ENCODE results near the gene TRIM32.
"Not testable (repeated sequence)": the region's sequence is repeated elsewhere in the genome, so short reads cannot be mapped to it uniquely, and the experiment has no call there.

Gene TRIM32

GRCh38 chr9:116687754-116688135 is 640 bp downstream of the TRIM32 start:
- ATAC-seq = peak; percentile 28
- TF ChIP-seq ZFP30 (CRISPR knock-in tag; IDR thresholded peaks at IDR 0.05) (no peak), BACH2 (CRISPR knock-in tag; IDR thresholded peaks at IDR 0.05; ENCODE audit: borderline replicate concordance) (no peak), SNAI2 (CRISPR knock-in tag; IDR thresholded peaks at IDR 0.05) (no peak), TOX (CRISPR knock-in tag; IDR thresholded peaks at IDR 0.05; ENCODE audit: borderline replicate concordance) (no peak), TSHZ2 (CRISPR knock-in tag; IDR thresholded peaks at IDR 0.05) (no peak), ZNF70 (CRISPR knock-in tag; IDR thresholded peaks at IDR 0.05) (no peak), PPARA (CRISPR knock-in tag; IDR thresholded peaks at IDR 0.05; ENCODE audit: borderline replicate concordance) (no peak), ZC3H10 (CRISPR knock-in tag; IDR thresholded peaks at IDR 0.05) (no peak), ZNF565 (CRISPR knock-in tag; conservative IDR thresholded peaks at IDR 0.05; ENCODE audit: low read depth) (no peak), POU6F1 (CRISPR knock-in tag; IDR thresholded peaks at IDR 0.05; ENCODE audit: borderline replicate concordance, low read depth) (no peak), CSDC2 (CRISPR knock-in tag; IDR thresholded peaks at IDR 0.05) (no peak), ZNF8 (CRISPR knock-in tag; IDR thresholded peaks at IDR 0.05) (no peak), TCF4 (CRISPR knock-in tag; IDR thresholded peaks at IDR 0.05; ENCODE audit: borderline replicate concordance) (no peak), PATZ1 (CRISPR knock-in tag; IDR thresholded peaks at IDR 0.05; ENCODE audit: borderline replicate concordance) (no peak), ESRRG (CRISPR knock-in tag; IDR thresholded peaks at IDR 0.05) (no peak), ZFP3 (CRISPR knock-in tag; IDR thresholded peaks at IDR 0.05) (no peak)

- TF ChIP-seq GLIS3 (CRISPR knock-in tag; IDR thresholded peaks at IDR 0.05) = no peak
- no peak for TF ChIP-seq ZNF565 (CRISPR knock-in tag; conservative IDR thresholded peaks at IDR 0.05; ENCODE audit: low read depth)
- no peak for TF ChIP-seq ZFP3 (CRISPR knock-in tag; IDR thresholded peaks at IDR 0.05)
- no peak for TF ChIP-seq ARNTL (CRISPR knock-in tag; IDR thresholded peaks at IDR 0.05; ENCODE audit: borderline replicate concordance, low read depth)
- no peak for ATAC-seq
Observed at GRCh38 chr9:116688806-116689485, 1.8 kb downstream of the TRIM32 start.

DNA sequence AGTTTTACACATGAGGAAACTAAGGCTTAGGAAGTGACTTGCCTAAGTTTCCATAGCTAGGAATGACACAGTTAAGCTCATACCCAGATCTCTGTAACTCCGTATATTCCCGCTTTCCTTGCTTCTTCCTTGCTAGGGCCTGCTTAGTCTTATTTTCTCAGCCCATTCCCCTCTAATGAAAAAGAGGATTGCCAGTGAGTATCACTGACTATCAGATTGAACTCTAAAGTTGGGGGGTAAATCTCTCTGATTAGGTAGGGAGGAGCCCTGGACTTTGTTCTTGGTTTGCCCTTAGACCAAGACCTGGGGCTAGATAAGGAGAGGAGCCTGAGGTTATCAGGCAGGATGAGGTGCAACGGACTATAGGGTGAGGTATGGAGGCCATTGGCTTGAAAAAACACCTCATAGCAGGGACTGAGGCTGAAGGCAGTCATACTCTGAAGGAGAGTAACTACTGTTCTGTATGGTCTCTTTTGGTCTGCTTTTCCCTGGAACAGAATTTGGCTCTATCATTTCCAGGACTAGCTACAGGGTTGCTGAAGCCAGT is 2.5 kb downstream of the TRIM32 start:
- ATAC-seq = no peak
- TF ChIP-seq ZC3H10 (CRISPR knock-in tag; IDR thresholded peaks at IDR 0.05) = no peak

DNA sequence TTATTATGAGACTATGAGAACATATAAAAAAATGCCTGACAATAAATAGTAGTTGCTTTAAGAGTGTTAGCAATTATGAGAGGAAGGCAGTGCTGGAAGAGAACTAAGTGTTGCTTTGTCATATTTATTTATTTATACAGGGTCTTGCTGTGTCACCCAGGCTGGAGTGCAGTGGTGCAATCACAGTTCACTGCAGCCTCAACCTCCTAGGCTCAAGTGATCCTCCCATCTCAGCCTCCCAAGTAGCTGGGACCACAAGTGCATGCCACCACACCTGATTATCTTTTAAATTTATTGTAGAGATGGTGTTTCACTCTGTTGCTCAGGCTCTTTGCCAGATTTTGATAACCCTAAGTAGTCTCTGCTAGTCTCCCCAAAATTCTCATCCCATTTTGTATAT is 3.7 kb downstream of the TRIM32 start:
- not testable (repeated sequence) for ATAC-seq

- no peak for TF ChIP-seq TCF4 (CRISPR knock-in tag; IDR thresholded peaks at IDR 0.05; ENCODE audit: borderline replicate concordance)
- TF ChIP-seq, protein P1, sequence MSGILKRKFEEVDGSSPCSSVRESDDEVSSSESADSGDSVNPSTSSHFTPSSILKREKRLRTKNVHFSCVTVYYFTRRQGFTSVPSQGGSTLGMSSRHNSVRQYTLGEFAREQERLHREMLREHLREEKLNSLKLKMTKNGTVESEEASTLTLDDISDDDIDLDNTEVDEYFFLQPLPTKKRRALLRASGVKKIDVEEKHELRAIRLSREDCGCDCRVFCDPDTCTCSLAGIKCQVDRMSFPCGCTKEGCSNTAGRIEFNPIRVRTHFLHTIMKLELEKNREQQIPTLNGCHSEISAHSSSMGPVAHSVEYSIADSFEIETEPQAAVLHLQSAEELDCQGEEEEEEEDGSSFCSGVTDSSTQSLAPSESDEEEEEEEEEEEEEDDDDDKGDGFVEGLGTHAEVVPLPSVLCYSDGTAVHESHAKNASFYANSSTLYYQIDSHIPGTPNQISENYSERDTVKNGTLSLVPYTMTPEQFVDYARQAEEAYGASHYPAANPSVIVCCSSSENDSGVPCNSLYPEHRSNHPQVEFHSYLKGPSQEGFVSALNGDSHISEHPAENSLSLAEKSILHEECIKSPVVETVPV (CRISPR knock-in tag; IDR thresholded peaks at IDR 0.05) = no peak
- no peak for TF ChIP-seq ESRRG (CRISPR knock-in tag; IDR thresholded peaks at IDR 0.05)
- TF ChIP-seq, protein P2, sequence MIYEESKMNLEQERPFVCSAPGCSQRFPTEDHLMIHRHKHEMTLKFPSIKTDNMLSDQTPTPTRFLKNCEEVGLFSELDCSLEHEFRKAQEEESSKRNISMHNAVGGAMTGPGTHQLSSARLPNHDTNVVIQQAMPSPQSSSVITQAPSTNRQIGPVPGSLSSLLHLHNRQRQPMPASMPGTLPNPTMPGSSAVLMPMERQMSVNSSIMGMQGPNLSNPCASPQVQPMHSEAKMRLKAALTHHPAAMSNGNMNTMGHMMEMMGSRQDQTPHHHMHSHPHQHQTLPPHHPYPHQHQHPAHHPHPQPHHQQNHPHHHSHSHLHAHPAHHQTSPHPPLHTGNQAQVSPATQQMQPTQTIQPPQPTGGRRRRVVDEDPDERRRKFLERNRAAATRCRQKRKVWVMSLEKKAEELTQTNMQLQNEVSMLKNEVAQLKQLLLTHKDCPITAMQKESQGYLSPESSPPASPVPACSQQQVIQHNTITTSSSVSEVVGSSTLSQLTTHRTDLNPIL (CRISPR knock-in tag; IDR thresholded peaks at IDR 0.05; ENCODE audit: low read depth) = no peak
- no peak for TF ChIP-seq OSR1 (CRISPR knock-in tag; IDR thresholded peaks at IDR 0.05)
- no peak for TF ChIP-seq ZC3H10 (CRISPR knock-in tag; IDR thresholded peaks at IDR 0.05)
- TF ChIP-seq PATZ1 (CRISPR knock-in tag; IDR thresholded peaks at IDR 0.05; ENCODE audit: borderline replicate concordance) = no peak
- TF ChIP-seq ZFP3 (CRISPR knock-in tag; IDR thresholded peaks at IDR 0.05) = no peak
- no peak for TF ChIP-seq BACH2 (CRISPR knock-in tag; IDR thresholded peaks at IDR 0.05; ENCODE audit: borderline replicate concordance)
- TF ChIP-seq PPARA (CRISPR knock-in tag; IDR thresholded peaks at IDR 0.05; ENCODE audit: borderline replicate concordance) = no peak
- TF ChIP-seq GLIS3 (CRISPR knock-in tag; IDR thresholded peaks at IDR 0.05) = no peak
- TF ChIP-seq ZNF70 (CRISPR knock-in tag; IDR thresholded peaks at IDR 0.05) = no peak
- TF ChIP-seq SNAI2 (CRISPR knock-in tag; IDR thresholded peaks at IDR 0.05) = no peak
- ATAC-seq = no peak
Observed at GRCh38 chr9:116691607-116692006, 4.5 kb downstream of the TRIM32 start.

Data from SK-N-SH treated with all-trans-retinoic acid at 6 μM for 48 hours (cell line).